ENCODE results near the gene FADS1.

Gene FADS1

DNA sequence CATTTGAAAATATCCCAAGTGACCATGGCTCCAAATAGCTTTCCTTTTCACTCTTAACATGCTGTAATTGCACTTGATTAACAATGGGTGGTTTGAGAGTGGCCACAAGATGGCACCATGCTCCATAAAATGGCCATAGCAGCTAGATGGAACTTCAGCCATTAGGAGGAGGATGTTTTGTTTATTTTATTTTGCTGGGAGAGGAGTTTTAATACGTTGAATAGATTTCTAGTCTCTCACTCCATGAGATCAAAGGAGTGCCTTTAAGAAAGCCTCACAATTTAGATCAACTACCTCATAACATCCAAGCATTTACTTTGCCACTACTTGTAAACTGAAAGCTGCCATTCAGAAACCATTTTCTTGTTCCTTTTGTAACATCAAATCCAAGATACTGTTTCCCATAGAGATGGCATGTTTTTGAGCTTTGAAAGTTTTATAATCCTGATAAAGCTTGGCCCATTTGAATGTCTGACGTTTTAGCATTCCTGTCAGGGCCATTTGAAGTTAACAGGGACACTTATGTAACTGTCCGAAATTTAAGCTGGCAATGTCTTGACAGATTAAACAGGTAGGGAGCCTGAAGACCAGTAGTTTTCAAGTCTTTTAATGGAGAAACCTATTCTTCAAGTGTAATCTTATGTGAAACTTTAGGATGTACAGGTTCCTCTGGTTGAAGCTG lies 19.4 kb downstream of the FADS1 start:
- TF ChIP-seq, protein P1, sequence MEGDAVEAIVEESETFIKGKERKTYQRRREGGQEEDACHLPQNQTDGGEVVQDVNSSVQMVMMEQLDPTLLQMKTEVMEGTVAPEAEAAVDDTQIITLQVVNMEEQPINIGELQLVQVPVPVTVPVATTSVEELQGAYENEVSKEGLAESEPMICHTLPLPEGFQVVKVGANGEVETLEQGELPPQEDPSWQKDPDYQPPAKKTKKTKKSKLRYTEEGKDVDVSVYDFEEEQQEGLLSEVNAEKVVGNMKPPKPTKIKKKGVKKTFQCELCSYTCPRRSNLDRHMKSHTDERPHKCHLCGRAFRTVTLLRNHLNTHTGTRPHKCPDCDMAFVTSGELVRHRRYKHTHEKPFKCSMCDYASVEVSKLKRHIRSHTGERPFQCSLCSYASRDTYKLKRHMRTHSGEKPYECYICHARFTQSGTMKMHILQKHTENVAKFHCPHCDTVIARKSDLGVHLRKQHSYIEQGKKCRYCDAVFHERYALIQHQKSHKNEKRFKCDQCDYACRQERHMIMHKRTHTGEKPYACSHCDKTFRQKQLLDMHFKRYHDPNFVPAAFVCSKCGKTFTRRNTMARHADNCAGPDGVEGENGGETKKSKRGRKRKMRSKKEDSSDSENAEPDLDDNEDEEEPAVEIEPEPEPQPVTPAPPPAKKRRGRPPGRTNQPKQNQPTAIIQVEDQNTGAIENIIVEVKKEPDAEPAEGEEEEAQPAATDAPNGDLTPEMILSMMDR (IDR thresholded peaks at IDR 0.05; ENCODE audit: unreplicated experiment in 3 of 3), result peak; percentile 73 to 96 (median 82)
- Mint-ChIP-seq H3K27ac (peak overlapping the region; percentile 45 to 73 (median 65)), H3K4me3 (peak overlapping the region; percentile 0 to 41 (median 7))

DNA sequence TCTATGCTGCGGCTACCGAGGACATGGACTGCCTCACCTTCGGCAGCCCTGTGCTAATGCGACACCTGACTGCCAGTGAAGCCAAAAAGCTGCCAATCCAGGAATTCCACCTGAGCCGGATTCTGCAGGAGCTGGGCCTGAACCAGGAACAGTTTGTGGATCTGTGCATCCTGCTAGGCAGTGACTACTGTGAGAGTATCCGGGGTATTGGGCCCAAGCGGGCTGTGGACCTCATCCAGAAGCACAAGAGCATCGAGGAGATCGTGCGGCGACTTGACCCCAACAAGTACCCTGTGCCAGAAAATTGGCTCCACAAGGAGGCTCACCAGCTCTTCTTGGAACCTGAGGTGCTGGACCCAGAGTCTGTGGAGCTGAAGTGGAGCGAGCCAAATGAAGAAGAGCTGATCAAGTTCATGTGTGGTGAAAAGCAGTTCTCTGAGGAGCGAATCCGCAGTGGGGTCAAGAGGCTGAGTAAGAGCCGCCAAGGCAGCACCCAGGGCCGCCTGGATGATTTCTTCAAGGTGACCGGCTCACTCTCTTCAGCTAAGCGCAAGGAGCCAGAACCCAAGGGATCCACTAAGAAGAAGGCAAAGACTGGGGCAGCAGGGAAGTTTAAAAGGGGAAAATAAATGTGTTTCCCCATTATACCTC lies 20.8 kb downstream of the FADS1 start:
- H3K4me1 Mint-ChIP-seq, result peaks cover 21% of the 10 kb centered on the region
- no peaks in the 10 kb centered on the region for H3K27me3 Mint-ChIP-seq (ENCODE audit: low read depth)
- H3K36me3 Mint-ChIP-seq (ENCODE audit: low read depth), result peaks cover 14% of the 10 kb centered on the region
- no peaks in the 10 kb centered on the region for H3K9me3 Mint-ChIP-seq
- TF ChIP-seq, protein P1 (IDR thresholded peaks at IDR 0.05; ENCODE audit: unreplicated experiment in 3 of 3), result no peak
- no peak overlapping the region for H3K27ac Mint-ChIP-seq
- no peak overlapping the region for H3K4me3 Mint-ChIP-seq

More for the DNA sequence above, 19.4 kb downstream of the FADS1 start:
- H3K36me3 Mint-ChIP-seq (ENCODE audit: low read depth), result peaks cover 21% of the 10 kb centered on the region
- peaks cover 13% of the 10 kb centered on the region for H3K4me1 Mint-ChIP-seq
- no peaks in the 10 kb centered on the region for H3K9me3 Mint-ChIP-seq
- H3K27me3 Mint-ChIP-seq (ENCODE audit: low read depth), result no peaks in the 10 kb centered on the region

DNA sequence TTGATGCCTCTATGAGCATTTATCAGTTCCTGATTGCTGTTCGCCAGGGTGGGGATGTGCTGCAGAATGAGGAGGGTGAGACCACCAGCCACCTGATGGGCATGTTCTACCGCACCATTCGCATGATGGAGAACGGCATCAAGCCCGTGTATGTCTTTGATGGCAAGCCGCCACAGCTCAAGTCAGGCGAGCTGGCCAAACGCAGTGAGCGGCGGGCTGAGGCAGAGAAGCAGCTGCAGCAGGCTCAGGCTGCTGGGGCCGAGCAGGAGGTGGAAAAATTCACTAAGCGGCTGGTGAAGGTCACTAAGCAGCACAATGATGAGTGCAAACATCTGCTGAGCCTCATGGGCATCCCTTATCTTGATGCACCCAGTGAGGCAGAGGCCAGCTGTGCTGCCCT lies 21.3 kb downstream of the FADS1 start:
- no peaks in the 10 kb centered on the region for H3K9me3 Mint-ChIP-seq
- H3K4me3 Mint-ChIP-seq, result peak overlapping the region; percentile 59 to 81 (median 75)
- TF ChIP-seq, protein P1 (IDR thresholded peaks at IDR 0.05; ENCODE audit: unreplicated experiment in 3 of 3), result no peak
- peaks cover 12% of the 10 kb centered on the region for H3K36me3 Mint-ChIP-seq (ENCODE audit: low read depth)
- H3K4me1 Mint-ChIP-seq, result peaks cover 21% of the 10 kb centered on the region
- no peaks in the 10 kb centered on the region for H3K27me3 Mint-ChIP-seq (ENCODE audit: low read depth)
- peak overlapping the region in 2 of 3 experiments; percentile 49 to 88 for H3K27ac Mint-ChIP-seq

DNA sequence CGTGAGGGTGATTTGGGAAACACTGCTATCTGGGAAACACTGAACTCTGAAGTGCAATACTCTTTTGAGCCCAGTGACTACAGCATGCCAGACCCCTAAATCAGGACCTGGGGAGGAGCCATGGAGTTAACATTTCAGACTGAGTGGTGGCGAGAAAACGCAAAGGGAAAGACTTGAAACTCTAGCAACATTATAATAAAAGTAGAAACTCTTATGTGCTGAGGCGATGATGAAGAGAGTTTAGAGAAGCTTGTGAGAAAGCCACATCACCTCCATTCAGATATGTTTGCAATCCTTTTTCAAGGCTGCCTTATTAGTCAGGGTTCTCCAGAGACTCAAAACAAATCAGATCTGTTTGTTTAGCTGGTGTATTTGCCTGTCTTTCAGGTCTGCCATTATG lies 22.2 kb downstream of the FADS1 start:
- Mint-ChIP-seq H3K36me3 (ENCODE audit: low read depth) (peaks cover 17% of the 10 kb centered on the region), H3K4me3 (peak overlapping the region in 2 of 3 experiments; percentile 75 to 81), H3K9me3 (no peaks in the 10 kb centered on the region), H3K27me3 (ENCODE audit: low read depth) (no peaks in the 10 kb centered on the region), H3K4me1 (peaks cover 21% of the 10 kb centered on the region), H3K27ac (no peak overlapping the region)
- TF ChIP-seq, protein P1 (IDR thresholded peaks at IDR 0.05; ENCODE audit: unreplicated experiment in 3 of 3), result no peak

DNA sequence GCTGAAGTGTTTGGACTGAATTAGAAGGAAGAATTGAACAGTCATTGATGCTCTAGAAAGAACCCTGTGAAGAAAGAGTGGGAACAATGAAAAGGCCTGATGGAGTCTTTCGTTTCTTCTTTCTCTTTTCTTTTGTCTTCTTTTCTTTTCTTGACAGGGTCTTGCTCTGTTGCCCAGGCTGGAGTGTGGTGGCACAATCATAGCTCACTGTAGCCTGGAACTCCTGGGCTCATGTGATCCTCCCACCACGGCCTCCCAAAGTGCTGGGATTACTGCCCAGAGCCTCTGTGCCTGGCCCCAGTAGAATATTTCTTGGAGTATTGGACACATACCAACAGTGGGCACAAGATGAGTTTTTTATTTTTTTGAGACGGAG lies 23.0 kb downstream of the FADS1 start:
- TF ChIP-seq, protein P1 (IDR thresholded peaks at IDR 0.05; ENCODE audit: unreplicated experiment in 3 of 3), result no peak
- H3K9me3 Mint-ChIP-seq, result no peaks in the 10 kb centered on the region
- H3K27ac Mint-ChIP-seq, result peak overlapping the region in 2 of 3 experiments; percentile 92 to 99
- peaks cover 17% of the 10 kb centered on the region for H3K36me3 Mint-ChIP-seq (ENCODE audit: low read depth)
- H3K27me3 Mint-ChIP-seq (ENCODE audit: low read depth), result no peaks in the 10 kb centered on the region
- peak overlapping the region; percentile 92 to 96 (median 94) for H3K4me3 Mint-ChIP-seq
- H3K4me1 Mint-ChIP-seq, result peaks cover 21% of the 10 kb centered on the region

Data from nephron (organoid).